Activated T-helper 1 cell treated with Interleukin-2 at 50 U/mL for 16 hours (primary cell): ENCODE measurements around the gene LONRF3.

Experiments used
- DNase-seq: peaks from one replicate; pipeline ENCODE4 v3.0.0-alpha.2; 2020; ENCODE audit warnings: low read depth

The LONRF3 gene

DNA sequence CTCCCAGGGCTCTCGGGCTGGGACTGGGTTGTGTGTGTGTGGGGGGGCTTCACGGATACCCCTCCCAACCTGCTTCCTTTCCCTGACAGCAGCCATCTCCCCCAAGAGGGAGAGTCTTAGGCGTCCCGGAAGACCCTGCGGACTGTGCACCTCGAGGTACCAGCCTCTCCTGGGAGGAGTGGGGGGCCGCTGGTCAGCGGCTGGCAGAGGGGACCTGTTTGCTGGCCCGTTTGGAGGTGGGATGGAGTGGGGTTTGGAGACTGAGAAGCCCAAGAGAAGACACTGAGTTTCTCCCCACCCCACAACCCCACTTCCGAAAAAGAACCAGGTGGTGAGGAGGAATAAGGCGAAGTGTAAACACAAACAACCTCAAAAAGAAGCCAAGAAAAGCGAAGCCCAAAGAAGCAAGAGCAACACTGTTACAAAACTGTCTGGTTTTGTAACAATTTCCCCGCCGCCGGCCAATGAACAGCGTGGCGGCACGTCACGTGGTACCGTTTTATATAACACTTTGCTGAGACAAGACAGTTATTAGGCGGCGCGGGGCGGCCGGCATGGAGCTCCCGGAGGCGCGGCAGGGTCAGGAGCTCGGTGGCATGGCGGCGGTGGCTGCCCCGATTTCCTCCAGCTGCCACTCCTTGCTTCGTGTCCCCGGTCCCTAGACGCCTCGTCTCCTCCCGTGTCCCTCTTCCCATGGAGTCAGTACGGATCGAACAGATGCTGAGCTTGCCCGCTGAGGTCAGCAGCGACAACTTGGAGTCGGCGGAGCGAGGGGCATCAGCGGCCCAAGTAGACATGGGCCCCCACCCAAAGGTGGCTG lies at the start of gene LONRF3:
Gene LONRF3 (plus strand): TSS at position 531 of the 820 bp plus-strand sequence. CDS start 163 bp downstream, at position 694.
- peak; percentile 45 for DNase-seq

DNA sequence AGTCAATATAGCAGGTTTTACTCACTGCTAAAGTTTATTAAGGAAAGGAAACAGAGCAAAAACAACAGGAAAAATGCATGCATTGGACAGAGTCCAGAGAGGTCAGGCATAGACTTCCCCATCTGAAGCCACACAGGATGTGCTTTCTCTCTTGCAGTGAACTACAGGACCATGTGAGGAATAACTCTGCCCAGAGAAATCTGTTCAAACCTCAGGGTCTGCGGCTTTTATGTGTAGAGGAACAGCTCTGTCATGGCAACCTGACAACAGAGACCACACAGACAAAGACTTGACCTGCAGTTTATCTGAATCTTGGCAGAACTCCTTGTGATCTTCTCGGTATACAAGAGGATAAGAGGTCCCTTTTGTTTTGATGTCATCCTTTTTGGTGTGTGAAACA lies 46.3 kb upstream of the LONRF3 start:
- no peak for DNase-seq

DNA sequence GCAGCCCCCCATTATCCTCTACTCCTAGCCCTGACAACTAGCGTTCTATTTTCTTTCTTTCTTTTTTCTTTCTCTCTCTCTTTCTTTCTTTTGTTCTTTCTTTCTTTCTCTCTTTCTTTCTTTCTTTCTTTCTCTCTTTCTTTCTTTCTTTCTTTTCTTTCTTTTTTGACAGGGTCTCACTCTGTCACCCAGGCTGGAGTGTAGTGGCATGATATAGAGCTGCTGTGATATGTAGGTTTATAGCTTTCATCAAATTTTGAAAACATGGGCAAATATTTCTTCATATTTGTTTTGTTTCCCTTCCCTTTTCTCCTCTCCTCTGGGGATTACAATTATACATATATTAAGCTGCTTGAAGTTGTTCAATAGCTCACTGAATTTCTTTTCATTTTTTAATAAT lies 39.1 kb upstream of the LONRF3 start:
- DNase-seq, result no peak

DNA sequence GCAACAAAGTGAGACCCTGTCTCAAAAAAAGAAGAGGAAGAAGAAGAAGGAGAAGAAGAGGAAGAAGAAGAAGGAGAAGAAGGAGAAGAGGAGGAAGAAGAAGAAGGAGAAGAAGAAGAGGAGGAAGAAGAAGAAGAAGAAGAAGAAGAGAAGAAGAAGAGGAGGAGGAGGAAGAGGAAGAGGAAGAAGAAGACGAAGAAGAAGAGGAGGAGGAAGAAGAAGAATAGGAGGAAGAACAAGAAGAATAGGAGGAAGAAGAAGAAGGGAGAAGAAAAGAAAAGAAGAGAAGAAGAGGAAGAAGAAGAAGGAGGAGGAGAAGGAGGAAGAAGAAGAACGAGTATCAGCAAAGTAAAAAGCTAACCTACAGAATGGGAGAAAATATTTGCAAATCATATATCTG lies 33.3 kb upstream of the LONRF3 start:
- DNase-seq, result no peak

DNA sequence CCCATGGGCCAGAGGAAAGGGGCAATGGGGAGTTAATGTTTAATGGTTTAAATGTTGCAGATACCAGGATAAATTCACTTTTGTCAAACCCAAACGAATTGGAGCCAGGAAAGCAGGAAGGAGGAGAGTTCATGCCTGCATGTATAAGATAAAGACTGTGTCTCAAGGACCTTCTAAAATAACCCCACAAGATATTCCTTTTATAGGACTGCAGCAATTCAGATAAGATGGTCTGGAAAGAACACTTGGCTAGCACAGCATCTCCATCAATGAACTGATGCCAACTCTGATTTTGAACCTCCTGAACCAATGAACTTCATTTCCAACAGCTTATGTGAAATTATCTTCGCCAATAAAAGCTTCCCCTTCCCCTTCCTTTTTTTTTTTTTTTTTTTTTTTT lies 31.3 kb upstream of the LONRF3 start:
- no peak for DNase-seq

DNA sequence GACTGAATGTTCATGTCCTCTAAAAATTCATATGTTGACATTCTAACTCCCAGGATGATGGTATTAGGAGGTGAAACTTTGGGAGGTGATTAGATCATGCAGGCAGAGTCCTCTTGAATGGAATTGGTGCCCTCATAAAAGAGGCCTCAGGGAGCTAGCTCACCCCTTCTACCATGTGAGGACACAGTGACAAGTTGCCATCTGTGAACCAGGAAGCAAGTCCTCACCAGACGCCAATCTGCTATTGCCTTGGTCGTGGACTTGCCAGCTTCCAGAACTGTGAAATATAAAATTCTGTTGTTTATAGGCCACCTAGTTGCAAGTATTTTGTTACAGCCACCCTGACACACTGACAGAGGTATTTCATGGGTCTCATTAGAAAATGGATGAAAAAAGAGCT lies 28.5 kb upstream of the LONRF3 start:
- no peak for DNase-seq

DNA sequence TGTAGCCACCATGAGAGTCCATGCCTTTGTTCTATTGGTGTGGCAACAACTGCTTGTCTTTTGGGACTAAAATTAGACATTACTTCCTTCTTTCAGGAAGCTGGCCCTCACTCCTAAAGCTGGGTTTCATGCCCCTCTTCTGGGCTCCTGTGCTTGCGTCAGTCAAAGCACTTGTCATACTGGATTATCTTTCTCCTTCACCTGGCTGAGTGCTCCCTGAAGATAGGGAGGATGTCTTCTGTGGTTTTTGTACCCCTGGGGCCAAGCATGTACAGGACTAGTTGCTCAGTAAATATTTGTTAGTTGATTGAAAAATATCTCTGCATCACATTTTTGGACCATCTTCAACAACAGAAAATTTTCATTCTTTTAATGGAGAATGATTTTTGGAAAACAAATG lies 26.1 kb upstream of the LONRF3 start:
- no peak for DNase-seq

DNA sequence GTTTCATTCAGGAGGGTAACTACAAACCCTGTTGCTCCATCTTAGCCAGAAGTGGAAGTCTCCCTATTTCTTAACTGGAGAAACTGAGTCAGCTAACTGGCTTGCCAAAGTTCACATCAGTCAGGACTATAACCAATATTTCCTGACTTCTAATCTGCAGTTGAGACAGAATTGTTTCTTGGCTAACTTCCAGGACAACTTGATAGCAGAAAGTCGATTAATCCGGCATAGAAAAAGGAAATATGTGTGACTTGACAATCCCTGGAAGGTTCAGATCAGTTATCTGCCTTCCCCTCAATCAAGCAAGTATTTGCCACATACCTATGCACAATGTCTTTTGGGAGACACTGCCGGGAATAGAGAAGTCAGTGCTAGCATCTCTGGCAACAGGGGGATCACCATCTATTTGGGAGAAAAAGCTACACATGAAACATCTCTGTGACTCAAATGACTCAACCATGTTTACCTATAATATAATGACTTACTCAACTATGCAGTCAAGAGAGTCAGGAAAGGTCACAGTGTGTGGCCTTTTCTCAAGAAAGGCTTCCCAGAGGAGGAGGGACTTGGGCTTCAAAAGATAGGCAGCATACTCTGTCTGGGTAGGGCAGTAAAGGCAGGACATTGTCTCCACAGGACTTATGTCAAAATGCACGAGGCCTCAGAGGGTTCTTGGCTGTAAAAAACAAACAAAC lies 12.4 kb upstream of the LONRF3 start:
- DNase-seq, result no peak

DNA sequence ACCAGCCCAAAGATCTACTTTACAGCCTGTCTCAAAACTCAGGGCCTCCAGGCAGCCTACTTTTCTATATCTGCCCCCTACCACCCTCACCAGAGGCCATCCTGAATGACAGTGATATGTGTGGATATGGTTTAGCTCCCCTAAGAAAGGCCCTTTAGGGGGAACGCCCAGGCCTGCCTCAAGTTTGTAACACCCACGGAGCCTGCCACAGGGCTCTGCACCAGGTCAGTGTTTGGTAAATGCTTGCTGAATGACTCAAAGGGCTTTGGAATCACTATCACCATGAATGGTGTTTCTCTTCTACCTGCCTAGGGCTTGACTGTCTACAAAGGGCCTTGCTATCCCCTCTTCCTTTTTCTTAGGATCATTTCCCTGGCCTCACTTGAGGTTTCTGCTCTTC lies 11.3 kb upstream of the LONRF3 start:
- DNase-seq, result no peak

DNA sequence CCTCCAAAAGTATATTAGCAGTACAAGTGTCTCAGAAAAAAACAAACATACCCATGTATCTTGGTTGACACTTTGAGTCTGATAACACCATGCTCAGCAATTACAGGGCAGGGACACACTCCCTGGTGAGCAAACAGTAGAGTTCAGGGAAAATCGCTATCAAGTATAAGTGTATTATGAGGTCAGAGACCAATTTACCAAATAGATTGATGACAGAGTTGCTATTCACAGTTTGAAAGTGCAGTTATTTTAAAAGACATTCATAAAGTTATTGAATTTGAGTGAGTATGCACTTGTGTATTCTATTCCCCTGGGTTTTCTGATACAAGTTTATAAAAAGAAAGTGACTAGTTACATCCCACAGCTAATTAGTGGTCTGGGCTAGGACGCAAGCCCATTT lies 10.2 kb upstream of the LONRF3 start:
- no peak for DNase-seq

DNA sequence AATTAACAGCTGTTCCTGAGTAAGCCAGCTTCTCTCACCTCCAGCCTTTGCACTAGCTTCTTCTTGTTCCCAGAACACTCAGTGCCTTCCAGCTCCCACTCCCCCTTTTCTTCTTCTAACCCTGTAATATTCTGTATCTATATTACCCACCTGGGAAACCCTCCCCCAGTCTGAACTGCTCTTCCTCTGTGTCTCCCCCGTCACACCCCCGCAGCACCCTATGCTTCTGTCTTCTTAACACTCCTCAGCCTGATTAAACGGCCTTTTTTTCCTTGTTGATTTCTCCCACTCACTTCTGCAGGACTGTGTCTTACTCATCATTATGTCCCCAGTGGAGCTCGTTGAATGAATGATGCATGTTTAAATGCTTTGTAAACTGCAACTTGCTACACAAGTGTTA lies 9.0 kb upstream of the LONRF3 start:
- no peak for DNase-seq

DNA sequence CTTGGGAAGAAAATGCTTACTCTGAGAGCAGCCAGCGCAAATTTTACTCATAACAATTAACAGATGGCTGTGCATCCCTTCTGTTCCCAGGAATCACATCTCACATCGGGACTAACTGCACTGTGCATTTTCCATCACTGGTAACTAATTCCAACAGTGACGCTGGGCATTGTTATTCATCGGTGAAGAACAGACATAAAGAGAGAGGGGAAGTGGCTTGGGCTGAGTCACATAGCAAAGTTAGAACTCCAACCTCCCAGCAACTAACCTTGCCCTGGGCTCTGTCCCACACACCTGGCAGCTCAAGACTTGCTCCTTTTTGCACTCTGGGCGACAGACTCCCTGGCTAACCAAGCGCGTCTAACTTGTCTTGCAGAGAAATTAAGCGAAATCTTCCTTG lies 6.4 kb upstream of the LONRF3 start:
- no peak for DNase-seq

DNA sequence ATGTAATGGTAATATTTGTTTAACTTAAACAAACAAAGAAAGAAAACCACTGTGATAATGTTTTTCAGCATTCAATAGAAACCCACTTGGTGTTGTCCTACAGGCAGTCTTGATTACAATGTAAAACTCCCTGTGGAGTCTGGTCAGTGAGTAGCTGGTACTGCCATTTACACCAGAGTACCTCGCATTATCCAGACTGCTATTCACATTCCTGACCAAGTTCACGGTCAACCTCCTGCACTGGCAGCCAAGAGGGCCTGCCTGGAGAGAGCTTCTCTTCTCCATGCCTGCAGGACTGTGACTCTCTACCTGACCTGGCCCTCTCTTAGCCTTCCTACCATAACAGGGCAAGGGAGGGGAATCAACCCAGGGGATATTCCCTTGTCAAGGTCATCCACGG lies 2.9 kb upstream of the LONRF3 start:
- no peak for DNase-seq

DNA sequence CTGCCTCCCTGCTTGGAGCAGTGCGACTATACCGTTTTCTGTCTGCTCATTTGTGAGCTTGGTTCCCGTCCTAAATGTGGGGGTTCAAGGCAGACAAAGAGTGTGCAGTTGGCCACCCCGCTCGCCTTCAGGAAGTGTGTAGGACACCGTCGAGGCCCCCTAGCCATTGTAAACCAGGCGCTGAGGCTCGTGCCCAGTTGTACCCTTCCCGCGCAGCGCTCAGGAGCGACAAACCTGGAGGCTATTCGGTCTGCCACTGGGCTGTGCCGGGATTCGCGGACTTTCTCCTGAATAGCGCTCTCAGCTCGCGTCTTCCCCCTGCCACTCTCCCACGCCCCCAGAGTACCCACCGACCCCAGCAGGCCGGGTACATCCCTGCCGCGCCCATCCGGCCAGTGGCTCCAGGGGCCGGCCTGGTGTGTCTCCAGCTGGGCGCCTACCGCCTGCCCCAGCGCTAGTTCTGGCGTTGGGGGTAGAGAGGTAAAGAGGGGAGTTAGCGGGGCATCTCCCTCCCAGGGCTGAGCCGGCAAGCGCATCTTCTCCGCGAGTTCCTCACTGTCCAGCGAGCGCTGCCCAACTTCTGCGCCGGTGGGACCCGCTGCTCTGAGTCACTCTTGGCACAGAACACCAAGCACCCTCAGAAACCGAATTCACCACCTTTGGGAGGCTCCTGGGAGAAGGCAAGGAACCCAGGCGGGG lies 880 bp upstream of the LONRF3 start:
- no peak for DNase-seq

DNA sequence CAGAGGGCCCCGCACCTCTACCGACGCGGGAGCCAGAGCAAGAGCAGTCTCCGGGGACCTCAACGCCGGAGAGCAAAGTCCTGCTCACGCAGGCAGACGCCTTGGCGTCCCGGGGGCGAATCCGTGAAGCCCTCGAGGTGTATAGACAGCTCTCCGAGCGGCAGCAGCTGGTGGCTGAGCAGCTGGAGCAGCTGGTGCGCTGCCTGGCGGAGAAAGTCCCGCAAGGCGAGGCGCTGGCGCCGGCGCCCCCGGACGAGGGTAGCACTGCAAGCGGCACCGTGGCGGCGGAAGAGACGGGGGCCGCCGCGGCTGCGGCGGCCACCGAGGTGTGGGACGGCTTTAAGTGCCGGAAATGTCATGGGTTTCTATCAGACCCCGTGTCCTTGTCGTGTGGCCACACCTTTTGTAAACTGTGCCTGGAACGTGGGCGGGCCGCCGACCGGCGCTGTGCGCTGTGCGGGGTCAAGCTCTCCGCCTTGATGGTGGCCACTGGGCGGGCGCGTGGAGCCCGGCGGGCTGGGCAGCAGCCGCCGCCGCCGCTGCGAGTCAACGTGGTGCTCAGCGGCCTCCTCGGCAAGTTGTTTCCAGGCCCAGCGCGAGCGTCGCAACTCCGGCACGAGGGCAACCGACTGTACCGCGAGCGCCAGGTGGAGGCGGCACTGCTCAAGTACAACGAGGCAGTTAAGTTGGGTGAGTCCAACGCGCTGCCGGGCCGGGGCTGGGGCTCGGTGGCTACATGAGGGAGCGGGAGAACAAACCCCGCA lies 672 bp downstream of the LONRF3 start:
- peak; percentile 40 for DNase-seq

DNA sequence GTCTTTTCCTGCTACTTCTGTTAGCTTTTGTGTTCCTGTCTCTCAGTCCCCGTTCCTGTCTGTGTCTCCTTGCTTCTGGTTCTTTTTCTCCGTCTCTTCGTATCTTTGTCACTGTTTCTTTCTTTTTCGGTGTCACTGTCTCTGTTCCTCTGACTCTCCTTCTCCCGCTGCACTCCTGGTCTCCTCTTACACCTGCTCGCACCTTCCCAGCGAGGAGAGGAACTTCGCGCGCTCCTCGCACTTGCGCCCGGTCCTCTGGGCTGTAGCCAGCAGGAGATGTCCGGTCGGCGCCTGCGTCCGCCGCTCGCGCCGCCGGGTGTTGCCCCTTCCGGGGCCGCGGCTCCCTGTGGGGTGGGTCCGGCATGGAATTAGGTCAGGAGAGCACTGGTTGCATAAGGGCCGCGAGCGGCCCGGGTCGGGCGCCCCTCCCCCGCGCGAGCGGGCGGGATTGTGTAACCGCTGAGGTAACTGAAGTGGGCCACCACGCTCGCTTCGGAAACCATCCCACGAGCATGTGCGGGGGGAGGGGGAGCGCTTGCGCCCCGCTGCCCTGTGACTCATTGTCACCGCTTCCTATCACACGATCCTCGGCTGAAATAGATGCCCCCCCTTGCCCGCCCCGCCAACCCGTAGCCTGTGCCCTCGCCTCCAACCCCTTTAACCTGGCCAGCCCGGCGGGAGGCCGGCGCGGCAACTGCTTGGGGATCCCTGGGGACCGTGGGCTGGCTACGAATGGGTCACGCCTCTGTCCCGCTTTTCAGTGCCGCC lies 1.6 kb downstream of the LONRF3 start:
- peak; percentile 54 for DNase-seq

DNA sequence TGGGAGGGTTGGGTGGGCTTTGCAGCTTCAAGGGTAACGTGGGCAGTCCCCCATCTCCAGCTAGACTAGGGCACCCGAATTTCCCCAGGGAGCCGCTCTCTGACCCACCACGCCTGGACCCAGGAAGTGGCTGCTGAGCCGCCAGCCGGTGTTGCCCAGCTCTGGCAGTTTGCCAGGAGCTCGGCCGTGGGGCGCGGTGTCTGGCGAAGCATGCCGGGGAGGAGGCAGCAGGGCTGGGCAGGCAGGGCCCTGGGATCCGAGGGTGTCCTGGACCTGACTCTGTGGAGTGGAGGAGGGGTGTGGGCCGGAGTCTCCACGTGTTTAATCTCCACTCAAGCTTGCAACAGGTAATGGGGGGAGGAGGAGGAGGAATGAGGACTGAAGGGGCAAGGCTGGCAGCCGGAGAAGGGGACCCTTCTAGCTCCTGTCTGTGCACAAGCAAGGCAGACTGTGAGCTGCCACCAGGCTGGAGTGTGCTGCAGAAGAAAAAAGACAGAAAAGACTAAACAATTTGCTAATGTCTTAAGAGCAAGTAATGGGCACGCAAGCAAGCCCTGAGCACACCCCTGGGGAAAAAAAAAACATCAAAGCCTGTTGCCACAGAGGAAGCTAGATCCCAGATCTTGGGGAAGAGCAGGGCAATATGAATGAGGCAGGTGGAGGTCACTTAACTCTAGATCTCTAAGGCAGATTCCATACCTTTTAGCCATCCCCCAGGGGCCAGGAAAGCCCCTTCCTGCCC lies 2.4 kb downstream of the LONRF3 start:
- DNase-seq, result no peak

DNA sequence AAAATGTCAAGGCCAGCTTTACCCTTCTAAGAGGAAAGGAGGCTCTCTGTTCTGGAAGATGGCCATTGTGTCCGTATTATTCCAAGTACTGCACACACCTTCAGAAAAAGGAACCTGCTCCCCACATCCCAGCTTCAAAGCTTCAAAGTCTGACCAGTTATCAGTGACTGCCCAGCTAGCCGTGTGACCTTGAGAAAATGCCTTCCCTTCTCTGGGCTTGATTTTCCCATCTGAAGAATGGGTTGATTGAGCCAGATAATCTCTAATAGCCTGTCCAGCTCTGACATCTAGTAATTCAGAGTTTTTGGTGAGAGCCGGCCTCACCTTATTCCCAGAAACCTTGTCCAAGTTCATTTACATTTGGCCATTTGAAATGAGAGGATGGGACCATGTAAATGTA lies 3.0 kb downstream of the LONRF3 start:
- no peak for DNase-seq

DNA sequence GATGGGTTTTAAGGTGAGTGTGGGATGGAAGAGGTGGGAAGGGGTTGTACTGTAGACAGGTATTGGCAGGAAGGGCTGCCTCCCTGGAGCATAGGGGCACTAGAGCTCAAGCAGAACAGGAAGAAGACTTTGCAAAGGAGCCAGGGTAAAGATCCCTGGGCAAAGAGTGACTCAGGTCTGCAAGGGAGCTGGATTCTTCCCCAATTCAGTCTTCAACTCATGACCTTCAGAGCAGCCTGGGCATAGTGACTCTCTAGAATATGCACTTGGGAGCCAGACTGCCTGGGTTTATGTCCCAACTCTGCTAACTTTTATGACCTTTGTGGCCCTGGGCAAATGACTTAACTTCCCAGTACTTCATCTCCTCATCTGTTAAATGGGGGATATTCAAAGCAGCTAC lies 4.0 kb downstream of the LONRF3 start:
- no peak for DNase-seq

DNA sequence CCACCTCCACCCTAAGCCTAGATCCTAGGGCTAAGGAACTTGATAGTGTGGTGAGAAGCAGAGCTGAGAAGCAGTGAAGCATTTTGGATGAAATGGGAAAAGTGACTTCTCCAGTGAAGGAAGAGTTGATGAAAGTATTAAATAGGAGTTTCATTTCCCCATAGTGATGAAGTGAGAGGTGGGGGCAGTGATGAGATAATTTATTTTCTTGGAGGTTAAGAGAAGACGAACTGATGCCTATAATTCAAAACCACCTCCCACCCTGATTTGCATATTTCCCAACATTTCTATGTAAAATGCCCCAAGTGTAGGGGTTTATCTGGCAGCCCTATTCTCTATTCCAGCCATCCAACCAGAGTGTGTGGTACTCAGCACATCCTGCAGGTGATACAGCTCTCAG lies 6.3 kb downstream of the LONRF3 start:
- DNase-seq, result no peak

DNA sequence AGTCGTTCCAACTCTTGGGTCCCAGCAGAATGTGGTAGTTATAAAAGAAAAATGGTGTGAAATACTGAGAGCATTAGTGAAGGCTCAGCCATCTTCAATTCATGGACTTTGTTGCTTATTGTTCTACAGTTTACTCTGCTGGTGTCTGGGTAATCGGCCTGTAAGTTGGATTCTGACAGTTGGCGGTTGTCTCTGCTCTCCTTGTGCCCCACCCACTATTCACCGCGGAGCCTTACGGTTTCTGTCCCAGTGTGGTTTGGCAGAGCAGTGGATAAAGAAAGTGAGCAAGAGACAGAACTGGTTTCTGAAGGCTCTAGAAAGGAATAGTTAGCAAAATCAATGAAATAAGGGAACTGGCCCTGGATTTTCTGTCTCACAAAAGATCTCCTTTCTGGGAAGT lies 9.1 kb downstream of the LONRF3 start:
- no peak for DNase-seq
